HG02970 (cell line): Measurements from ENCODE around the gene CPA2.

ENCODE experiments used
- ATAC-seq: cut with Tn5 transposase; IDR thresholded peaks from one replicate; pipeline ENCODE4 v1.9.1; 2021; ENCODE audit warnings: mild to moderate bottlenecking, moderate library complexity, moderate number of reproducible peaks; ENCODE audit not compliant: unreplicated experiment, low FRiP score

Gene CPA2

GRCh38 chr7:130277763-130278643 lies 11.3 kb downstream of the CPA2 start:
- no peak for ATAC-seq

- ATAC-seq = no peak
These were observed 12.2 kb downstream of the CPA2 start for GRCh38 chr7:130278860-130279259.

DNA sequence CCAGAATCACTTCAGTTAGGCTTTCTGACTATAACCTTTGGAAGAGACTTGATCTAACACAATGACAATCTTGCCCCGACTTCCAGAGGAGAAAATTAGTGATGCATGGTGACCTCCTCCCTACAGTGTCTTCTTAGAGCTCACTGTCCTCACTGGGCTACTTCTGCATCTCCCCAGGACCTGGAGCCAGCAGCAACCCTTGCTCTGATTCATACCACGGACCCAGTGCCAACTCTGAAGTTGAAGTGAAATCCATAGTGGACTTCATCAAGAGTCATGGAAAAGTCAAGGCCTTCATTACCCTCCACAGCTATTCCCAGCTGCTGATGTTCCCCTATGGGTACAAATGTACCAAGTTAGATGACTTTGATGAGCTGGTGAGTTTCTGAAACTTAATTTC lies 12.6 kb downstream of the CPA2 start:
- no peak for ATAC-seq

DNA sequence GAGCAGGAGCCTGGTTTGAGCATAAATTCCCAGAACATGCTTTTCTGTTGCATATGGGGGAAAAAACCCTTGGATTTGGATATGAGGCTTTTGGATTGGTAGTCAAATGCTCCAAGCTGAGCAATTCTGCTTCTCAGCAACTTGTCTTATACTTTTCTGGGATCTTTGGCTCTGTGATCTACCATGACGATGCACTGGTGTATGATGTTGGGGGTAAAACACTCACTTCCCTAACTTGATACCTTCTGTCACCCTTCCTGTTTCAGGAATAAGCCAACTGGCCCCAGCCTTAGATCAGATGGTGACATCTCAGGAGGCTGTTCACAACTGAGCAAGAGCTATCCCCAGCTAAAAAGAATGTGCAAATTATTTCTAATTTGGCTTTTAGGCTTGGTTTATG lies 13.2 kb downstream of the CPA2 start:
- no peak for ATAC-seq

DNA sequence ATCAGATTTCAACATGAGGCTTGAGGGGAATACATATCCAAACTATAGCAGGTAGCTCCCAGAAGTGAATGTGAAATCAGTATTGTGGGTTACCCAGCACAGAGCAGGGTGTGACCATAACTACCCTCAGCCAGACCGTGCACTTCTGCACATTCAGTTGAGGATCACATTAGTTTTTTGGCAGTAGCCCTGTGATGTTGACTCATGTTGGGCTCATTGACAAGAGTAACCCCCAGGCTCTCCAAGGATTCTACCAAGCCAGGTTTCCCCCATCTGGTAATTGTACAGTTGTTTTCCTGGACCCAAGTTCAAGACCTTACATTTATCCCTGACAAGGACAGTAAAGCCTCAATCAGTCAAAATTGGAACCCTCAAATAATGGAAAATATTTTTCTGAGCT lies 14.6 kb downstream of the CPA2 start:
- no peak for ATAC-seq

DNA sequence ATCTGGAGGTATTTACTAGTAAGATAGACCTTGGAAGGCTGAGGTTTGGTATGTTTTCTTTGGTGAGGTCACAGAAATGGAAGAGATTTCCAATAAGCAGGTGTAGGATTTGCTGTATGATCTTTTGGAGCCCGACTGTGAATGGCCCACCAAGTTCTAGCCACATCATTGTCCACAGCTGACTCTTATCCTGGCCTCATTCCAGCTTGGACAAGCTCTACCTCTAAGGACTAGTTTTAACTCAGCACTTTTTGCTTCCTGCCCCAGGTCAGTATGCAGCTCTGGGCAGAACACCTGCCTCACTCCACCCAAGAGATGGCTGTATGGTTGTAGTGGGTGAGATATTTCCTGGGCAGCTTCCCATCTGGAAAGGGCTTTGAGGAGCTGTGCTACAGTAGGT lies 20.2 kb downstream of the CPA2 start:
- no peak for ATAC-seq

- no peak for ATAC-seq
These were observed 21.5 kb downstream of the CPA2 start for GRCh38 chr7:130288168-130288567.

DNA sequence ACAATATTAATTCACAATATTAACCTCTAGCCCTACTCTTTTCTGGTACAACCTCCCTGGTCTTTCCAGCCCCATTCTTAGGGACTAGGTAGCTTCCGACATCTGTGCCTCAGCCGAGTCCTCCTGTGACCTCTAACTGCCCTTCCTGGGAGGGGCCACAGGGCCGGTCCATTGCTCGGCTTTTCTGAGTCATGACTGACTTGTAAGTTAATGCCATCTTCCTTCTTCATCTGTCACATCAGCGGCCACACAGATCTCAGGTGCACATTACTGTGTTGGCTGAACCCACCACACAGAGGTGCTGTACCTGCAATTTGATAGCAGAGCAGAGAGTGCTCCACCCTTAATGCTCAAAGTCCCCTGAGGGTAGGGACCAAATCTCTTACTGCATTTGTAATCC lies 22.2 kb downstream of the CPA2 start:
- ATAC-seq = no peak

DNA sequence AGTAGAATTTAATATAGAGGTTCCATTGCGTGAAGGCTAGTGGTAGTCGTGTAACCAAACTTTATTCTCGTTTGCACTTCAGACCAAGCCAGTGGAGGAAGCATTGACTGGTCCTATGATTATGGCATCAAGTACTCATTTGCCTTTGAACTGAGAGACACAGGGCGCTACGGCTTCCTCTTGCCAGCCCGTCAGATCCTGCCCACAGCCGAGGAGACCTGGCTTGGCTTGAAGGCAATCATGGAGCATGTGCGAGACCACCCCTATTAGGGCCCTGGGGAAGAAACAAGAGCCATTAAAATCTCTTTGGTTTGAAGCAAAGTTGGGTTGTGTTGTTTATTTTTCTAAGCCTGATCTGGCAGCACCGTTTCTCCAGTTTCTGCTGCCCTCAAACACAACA lies 22.8 kb downstream of the CPA2 start:
- ATAC-seq = no peak

- ATAC-seq = no peak
These were observed 24.1 kb downstream of the CPA2 start for GRCh38 chr7:130290745-130291144.

DNA sequence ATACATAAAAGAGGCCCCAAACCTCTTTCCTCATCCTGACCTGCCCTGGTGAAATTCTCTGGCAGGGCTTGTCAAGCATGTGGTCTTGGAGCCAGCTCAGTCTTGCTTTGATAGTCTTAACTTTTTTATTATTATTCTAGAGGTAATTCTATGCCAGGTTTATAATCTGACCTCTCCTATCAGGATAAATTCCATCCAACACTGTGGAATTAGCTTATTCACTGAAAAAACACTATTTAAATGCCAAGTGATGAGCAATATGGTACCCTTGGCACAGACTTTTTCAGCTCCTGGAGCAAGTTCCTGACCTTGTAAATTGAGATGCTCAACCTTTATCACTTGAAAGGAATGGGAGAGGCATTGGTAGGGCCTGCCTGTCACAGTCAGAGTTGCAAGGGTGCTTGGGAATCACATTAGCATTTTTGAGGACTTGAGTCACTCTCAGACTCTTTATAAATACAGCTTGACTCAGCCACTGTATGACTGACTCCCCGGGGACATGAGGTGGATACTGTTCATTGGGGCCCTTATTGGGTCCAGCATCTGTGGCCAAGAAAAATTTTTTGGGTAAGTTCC lies 26.1 kb downstream of the CPA2 start, which contains the start of gene CPA4:
Gene CPA4 (plus strand): TSS at position 480 of the 576 bp plus-strand sequence. CDS start 20 bp downstream, at position 500.
- ATAC-seq = no peak

DNA sequence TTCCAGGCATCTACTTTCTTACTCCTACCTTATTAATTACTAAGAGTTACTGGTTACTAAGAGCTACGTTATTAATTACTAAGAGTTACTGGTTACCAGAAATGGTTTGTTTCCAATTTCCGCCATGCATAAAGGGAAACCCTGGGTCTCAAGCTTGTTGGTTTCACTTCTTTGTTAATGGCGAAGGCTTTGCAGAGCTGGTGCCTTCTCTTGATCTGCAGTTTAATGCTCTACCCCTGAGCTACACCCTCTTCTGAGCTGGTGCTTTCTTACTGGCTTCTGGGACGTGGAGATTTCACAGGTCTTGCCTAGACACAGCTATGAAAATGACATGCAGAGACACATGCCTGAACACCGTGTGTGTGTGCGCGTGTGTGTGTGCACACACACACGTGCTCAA lies 26.9 kb downstream of the CPA2 start:
- ATAC-seq = no peak

DNA sequence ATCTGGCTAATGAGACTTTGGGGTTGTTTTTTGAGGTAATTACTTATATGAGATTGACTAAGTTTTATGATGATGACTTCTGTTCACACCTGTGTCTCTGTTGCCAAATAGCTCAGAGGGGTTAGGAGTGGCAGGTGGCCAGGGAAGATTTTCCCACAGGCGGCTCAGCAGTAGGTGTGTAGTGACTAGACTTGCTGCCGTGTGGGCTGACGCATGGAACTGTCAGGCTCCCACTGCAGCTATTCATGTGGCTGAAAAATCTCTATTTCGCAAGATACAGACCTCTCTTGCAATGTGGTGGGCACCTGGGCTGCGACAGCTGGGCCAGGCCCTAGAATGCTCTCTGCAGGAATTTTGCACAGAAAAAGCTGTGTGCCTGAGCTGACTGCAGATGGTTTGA lies 27.7 kb downstream of the CPA2 start:
- no peak for ATAC-seq

DNA sequence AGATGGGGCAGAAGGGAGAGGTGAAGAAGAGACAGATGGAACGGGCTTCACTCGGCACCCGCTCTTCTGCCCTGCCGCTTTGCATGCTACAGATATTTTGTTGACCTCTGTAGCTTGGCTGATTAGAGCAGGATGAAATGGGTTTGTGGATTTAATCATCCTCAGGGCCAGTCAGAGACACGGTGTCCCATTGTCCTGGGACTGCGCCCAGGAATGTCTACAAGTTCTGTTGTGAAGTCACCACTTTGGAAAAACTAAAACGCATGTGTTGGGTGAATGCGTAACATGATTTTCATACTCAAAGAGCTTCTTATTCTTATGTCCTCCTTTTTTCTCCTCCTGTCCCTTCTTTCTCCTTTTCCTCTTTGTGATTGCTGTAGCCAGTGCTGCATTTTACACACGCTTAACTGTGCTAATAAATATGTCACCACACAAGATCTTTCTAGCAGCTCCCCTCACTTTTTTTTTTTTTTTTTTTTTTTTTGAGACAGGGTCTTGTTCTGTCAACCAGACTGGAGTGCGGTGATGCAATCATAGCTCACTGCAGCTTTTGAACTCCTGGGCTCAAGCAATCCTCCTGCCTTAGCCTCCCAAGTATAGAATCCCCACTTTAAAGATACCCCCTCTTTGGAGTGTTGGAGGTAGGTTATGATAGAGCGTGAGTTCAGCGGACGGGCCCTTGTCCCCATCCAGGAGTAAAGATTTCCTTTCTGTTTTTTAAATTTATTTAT lies 29.7 kb downstream of the CPA2 start:
- ATAC-seq = no peak

DNA sequence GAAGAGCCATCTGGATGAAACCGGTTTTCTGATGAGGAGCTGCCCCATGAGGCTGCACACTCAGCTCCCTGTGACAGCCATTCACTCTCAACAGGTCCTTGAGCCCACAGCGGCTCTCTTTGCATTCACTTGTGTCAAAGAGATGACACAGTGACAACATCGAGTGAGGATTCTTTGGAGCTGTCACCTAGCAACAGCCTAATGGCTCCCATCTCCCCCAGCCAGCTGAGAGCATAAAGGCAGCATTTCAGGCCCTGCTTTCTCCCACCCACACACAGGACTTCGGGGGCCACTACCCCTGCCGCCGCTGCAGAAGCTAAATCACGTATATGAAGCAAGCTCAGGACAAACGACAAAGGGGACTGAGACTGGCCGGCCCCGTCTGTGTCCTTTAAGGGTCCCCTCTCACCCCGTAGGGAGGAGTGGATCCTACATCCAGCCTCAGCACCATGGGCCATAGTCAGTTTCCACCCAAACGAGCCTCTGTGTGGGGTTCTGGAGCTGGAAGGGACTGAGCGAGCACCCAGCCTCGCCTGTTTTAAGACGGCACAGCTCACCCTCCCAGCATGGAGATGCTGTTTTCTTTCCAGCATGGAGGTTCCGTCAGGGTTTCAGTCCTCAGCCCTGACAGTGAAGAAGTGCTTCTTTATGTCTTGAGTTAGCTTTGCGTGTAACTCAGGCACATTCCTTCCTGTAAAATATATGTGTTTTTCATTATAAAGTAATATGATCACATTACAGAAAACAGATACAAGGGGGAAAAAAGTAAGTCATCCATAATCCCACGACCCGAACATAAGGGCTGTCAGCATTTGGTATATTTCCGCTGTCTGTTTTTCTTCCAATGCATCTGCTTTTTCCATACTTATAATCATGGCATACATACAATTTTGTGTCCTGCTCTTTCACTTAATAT lies 31.2 kb downstream of the CPA2 start:
- ATAC-seq = no peak

DNA sequence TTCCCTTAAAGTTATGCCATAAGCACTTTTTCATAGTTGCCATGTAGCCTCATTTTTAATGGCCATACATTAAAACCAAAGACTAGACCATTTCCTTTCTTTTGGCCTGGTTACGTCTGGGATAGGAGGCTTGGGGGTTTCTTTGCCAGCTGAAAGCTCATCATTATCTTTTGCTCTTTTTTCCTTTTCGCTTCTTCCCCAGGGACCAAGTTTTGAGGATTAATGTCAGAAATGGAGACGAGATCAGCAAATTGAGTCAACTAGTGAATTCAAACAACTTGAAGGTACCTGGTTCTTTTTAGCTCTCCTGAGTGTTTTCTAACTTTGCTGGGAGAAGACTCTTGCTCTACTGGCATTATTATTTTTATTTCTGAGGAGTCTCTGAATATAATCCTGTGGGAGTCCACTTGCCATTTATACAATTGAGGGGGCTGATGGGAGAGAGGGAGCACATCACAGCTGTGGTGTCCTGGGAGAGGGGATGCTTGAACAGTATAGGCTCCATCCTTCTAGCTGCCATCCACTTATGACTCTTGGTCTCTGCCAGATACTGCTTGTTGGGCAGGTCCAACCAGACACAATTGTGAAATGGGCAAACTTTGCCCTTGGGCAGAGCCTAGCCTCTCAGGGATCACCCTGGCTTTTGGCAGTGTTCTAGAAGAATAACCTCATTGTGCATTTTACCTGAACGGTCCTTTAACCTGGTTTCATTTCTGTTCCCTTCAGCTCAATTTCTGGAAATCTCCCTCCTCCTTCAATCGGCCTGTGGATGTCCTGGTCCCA lies 32.1 kb downstream of the CPA2 start:
- ATAC-seq = no peak

GRCh38 chr7:130299866-130300265 lies 33.2 kb downstream of the CPA2 start:
- ATAC-seq = no peak

DNA sequence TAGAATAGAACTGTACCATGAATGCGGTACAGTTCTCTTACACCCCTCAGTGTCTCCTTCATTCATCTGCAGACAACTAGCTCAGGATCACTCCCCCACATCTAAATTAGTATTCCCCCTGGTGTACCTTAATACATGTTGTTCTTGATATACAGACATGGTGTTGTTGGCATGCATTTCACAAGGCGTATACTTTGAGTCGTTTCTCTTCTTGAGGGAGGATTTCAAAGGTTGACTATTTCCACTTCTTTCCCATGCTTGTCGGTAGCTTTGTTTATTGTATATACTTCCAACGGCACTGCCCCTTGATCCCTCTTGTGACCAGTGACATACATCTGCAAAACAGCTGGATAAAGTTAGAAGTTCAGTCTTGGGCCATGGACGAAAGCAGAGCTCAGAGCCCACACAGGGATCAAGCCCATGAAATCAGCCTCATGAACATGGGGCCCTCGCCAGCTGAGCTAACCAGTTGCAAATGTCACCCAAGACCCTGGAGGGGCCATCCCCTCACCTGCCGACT lies 34.9 kb downstream of the CPA2 start:
- ATAC-seq = no peak

DNA sequence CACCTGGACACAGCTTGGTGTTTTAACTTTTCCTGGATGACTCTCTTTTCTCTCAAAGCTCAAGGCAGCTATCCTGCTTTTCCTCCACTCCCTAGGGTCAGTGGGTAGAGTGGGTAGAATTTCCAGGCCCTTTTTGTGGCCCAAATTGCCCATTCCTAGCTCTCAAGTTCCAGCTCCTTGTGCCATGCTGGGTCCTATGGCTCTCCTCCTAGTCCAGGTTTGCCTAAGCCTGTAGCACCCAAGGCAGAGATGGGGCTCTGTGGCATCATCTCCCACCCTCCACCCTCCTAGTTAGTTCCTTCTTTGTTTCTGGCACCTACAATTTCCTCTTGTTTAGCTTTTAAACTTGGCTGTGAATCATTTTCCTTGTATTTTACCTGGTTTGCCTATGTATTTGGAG lies 36.0 kb downstream of the CPA2 start:
- no peak for ATAC-seq
